ENCODE data around the gene CACNG3.

CACNG3 gene

DNA sequence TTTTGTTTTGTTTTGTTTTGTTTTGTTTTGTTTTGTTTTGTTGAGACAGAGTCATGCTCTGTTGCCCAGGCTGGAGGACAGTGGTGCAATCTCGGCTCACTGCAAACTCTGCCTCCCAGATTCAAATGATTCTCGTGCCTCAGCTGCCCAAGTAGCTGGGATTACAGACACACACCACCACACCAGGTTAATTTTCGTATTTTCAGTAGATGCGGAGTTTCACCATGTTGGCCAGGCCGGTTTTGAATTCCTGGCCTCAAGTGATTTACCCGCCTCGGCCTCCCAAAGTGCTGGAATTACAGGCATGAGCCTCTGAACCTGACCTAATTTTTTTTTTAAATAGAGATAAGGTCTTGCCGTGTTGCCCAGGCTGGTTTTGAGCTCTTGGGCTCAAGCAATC lies 46.5 kb downstream of the CACNG3 start:
- H3K4me3 ChIP-seq (ENCODE audit: low read depth, low read length): no peak overlapping the region
- H3K27ac ChIP-seq: no peak overlapping the region
- DNase-seq: no peak
- TF ChIP-seq, protein P1, sequence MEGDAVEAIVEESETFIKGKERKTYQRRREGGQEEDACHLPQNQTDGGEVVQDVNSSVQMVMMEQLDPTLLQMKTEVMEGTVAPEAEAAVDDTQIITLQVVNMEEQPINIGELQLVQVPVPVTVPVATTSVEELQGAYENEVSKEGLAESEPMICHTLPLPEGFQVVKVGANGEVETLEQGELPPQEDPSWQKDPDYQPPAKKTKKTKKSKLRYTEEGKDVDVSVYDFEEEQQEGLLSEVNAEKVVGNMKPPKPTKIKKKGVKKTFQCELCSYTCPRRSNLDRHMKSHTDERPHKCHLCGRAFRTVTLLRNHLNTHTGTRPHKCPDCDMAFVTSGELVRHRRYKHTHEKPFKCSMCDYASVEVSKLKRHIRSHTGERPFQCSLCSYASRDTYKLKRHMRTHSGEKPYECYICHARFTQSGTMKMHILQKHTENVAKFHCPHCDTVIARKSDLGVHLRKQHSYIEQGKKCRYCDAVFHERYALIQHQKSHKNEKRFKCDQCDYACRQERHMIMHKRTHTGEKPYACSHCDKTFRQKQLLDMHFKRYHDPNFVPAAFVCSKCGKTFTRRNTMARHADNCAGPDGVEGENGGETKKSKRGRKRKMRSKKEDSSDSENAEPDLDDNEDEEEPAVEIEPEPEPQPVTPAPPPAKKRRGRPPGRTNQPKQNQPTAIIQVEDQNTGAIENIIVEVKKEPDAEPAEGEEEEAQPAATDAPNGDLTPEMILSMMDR (IDR thresholded peaks at IDR 0.05; ENCODE audit: low read depth, low read length, missing control alignments): no peak
- in situ Hi-C loops (cut with HindIII; ENCODE audit: low pct_ligation_motif_present, low sequenced_read_pairs): no loop called here
- no peaks in the 10 kb centered on the region for H3K27me3 ChIP-seq (replicated peaks)
- no peaks in the 10 kb centered on the region for H3K36me3 ChIP-seq (replicated peaks)

DNA sequence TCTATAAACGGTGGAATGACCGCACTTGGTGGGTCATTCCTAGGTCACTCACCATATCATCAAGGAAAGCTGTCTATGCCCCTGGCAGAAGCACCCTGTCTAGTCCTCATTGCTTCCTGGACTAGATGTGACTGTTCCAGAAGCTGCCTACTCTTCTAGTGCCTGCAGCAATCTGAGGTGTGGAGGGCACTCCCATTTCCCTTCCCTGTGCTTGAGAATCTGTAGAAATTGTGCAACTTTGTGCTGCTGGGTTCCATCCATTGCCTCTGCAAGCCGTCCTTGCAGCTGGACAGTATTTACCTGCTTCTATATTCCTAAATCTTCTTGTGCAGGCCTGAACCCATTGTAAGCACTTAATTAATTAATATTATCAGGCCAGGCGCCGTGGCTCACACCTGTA lies 52.1 kb downstream of the CACNG3 start:
- in situ Hi-C loops (cut with HindIII; ENCODE audit: low pct_ligation_motif_present, low sequenced_read_pairs): no loop called here
- no peak for DNase-seq
- no peaks in the 10 kb centered on the region for H3K27me3 ChIP-seq (replicated peaks)
- H3K27ac ChIP-seq: no peak overlapping the region
- TF ChIP-seq, protein P1 (IDR thresholded peaks at IDR 0.05; ENCODE audit: low read depth, low read length, missing control alignments): no peak
- no peak overlapping the region for H3K4me3 ChIP-seq (ENCODE audit: low read depth, low read length)
- no peaks in the 10 kb centered on the region for H3K36me3 ChIP-seq (replicated peaks)

DNA sequence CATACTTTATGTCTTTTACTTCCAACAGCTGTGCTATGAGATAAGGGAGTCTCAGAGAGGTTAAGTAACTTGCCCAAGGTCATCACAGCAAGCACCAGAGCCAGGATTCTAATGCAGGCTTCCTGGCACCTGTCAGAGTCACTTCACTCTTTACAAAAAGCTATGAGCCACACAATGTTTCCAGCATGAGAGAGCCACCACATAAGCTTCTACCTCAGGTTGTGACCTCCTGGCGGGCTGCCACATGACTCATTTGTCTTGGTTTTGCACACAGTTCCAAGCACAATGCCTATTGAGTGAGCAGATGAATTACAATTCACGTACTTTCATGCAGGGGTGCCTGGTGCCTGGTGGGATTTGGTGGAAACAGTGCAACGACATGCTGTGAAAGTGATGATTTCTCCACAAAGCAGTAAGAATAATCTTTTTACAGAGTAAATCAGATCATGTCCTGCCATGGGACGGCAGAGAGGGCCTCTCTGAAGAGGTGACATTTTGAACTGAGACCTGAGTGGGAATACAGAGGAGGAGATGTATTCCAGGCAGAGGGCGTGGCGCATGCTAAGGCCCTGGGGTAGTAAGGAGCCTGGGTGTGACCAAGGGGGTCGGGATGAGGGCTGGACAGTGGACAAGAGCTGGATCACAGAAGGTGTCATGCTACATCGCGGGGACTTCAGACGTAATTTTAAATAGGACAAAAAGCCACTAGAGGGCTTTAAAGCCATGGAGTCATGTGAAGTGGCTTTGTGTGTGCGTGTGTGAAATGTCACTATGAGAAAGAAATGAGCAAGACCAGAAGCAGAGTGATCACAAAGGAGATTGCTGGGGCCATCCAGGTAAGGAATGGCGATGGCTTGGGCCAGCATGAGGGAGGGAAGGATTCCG lies 53.4 kb downstream of the CACNG3 start:
- TF ChIP-seq, protein P1 (IDR thresholded peaks at IDR 0.05; ENCODE audit: low read depth, low read length, missing control alignments): no peak
- H3K4me3 ChIP-seq (ENCODE audit: low read depth, low read length): no peak overlapping the region
- H3K27me3 ChIP-seq (replicated peaks): no peaks in the 10 kb centered on the region
- DNase-seq: peak; percentile 35
- in situ Hi-C loops (cut with HindIII; ENCODE audit: low pct_ligation_motif_present, low sequenced_read_pairs): no loop called here
- no peaks in the 10 kb centered on the region for H3K36me3 ChIP-seq (replicated peaks)
- no peak overlapping the region for H3K27ac ChIP-seq

DNA sequence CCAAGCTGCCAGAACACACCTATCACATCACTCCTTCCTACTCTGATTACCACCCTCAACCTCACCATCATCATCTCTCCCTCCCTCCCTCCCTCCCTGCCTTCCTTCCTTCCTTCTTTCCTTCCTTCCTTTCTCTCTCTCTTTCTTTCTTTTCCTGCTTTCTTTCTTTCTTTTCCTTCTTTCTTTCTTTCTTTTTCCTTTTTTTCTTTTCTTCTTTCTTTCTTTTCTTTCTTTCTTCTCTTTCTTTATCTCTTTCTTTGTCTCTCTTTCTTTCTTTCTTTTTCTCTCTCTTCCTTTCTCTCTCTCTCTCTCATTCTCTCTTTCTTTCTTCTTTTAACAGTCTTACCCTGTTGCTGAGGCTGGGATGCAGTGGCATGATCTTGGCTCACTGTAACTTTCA lies 59.2 kb downstream of the CACNG3 start:
- no peaks in the 10 kb centered on the region for H3K36me3 ChIP-seq (replicated peaks)
- in situ Hi-C loops (cut with HindIII; ENCODE audit: low pct_ligation_motif_present, low sequenced_read_pairs): no loop called here

DNA sequence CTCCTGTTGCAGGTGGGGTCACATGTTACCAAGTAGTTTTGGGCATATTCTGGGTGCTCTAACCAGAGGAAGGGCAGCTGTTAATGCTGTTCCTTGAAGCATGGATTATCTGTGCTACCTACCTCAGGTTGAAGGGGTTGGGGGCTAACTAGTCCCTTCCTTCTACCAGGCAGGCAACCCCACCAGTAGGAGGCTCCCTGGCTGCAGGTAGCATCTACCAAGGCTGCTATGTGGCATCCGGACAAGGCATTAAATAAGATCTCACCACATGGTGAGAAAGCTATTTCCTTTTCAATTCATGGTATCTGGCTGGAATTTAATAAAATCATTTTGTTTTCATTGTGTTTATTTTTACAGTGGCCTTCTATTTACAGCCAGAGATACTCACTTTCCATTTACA lies 62.5 kb downstream of the CACNG3 start:
- no peak overlapping the region for H3K27ac ChIP-seq
- in situ Hi-C loops (cut with HindIII; ENCODE audit: low pct_ligation_motif_present, low sequenced_read_pairs): no loop called here
- H3K36me3 ChIP-seq (replicated peaks): no peaks in the 10 kb centered on the region
- TF ChIP-seq, protein P1 (IDR thresholded peaks at IDR 0.05; ENCODE audit: low read depth, low read length, missing control alignments): no peak
- H3K27me3 ChIP-seq (replicated peaks): no peaks in the 10 kb centered on the region
- DNase-seq: no peak
- no peak overlapping the region for H3K4me3 ChIP-seq (ENCODE audit: low read depth, low read length)

More for the DNA sequence above, 59.2 kb downstream of the CACNG3 start:
- TF ChIP-seq, protein P1 (IDR thresholded peaks at IDR 0.05; ENCODE audit: low read depth, low read length, missing control alignments): no peak
- no peak for DNase-seq
- Histone ChIP-seq H3K27me3 (replicated peaks) (no peaks in the 10 kb centered on the region), H3K4me3 (ENCODE audit: low read depth, low read length) (no peak overlapping the region), H3K27ac (no peak overlapping the region)
